ENCODE measurements around the gene CAMK4. TPM values are rescaled to one million over a fixed set of nuclear protein-coding genes. Genes with fewer than 3 reads are reported as not detected.

The CAMK4 gene
- total and polyA plus RNA-seq, 9 donors: 4.6 to 7.5 (median 6.3) TPM

DNA sequence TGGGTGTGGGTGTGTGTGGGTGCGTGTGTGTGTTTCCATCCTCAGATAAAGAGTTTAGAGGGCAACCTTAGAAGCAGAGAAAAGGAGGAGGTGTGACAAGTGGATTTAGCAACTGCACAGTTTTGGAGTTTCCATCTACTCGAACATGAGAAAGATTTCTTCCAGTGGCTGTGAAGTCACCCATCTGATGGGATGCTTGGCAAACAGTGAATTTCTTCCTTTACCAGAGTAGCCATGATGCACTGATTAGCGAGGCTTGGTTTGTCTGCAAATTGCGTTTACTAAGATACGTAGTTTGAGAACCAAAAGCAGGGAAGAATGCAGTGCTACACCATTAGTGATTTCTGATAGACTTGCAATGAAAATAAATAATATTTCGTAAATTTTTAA lies 288.9 kb downstream of the CAMK4 start:
- Histone ChIP-seq H3K4me3 (ENCODE audit: low read length) (peak overlapping the region; percentile 90), H3K27me3 (ENCODE audit: control insufficient read depth, insufficient read depth, low read length) (no peaks in the 10 kb centered on the region), H3K9me3 (replicated peaks; ENCODE audit: control insufficient read depth, low read depth, low read length) (no peaks in the 10 kb centered on the region), H3K4me1 (ENCODE audit: control insufficient read depth, insufficient read depth, low read length) (peaks cover 6% of the 10 kb centered on the region), H3K27ac (ENCODE audit: low read length) (peak overlapping the region; percentile 91), H3K36me3 (ENCODE audit: control insufficient read depth, insufficient read depth, low read length) (no peaks in the 10 kb centered on the region)
- no peak for DNase-seq
- 0% methylated on average over 2 of the region's 6 CpGs for WGBS (ENCODE audit: insufficient coverage)

DNA sequence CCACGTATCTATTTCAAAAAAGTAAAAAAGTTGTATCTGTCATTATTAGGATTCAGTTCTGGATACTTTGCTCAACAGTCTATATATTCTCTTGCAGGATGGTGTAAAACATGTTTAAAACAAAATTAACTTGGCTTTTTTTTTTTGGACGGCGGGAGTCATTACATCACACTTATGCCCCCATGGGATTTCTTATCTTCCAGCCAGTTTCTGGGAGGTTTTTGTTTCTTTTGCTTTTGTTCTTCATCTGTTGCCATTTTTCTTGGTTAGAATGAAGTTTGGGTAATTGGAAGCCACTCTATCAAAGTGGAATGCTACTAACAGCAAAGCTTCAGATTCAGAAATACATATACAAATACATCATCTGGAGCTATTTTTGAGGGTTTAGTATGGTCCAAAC lies 289.9 kb downstream of the CAMK4 start:
- Histone ChIP-seq H3K4me1 (ENCODE audit: control insufficient read depth, insufficient read depth, low read length) (peaks cover 6% of the 10 kb centered on the region), H3K9me3 (replicated peaks; ENCODE audit: control insufficient read depth, low read depth, low read length) (no peaks in the 10 kb centered on the region), H3K36me3 (ENCODE audit: control insufficient read depth, insufficient read depth, low read length) (no peaks in the 10 kb centered on the region), H3K27ac (ENCODE audit: low read length) (no peak overlapping the region), H3K4me3 (ENCODE audit: low read length) (no peak overlapping the region), H3K27me3 (ENCODE audit: control insufficient read depth, insufficient read depth, low read length) (no peaks in the 10 kb centered on the region)
- DNase-seq: peak; percentile 23
- no CpG with 5 or more reads among the region's 3 CpGs for WGBS (ENCODE audit: insufficient coverage)

DNA sequence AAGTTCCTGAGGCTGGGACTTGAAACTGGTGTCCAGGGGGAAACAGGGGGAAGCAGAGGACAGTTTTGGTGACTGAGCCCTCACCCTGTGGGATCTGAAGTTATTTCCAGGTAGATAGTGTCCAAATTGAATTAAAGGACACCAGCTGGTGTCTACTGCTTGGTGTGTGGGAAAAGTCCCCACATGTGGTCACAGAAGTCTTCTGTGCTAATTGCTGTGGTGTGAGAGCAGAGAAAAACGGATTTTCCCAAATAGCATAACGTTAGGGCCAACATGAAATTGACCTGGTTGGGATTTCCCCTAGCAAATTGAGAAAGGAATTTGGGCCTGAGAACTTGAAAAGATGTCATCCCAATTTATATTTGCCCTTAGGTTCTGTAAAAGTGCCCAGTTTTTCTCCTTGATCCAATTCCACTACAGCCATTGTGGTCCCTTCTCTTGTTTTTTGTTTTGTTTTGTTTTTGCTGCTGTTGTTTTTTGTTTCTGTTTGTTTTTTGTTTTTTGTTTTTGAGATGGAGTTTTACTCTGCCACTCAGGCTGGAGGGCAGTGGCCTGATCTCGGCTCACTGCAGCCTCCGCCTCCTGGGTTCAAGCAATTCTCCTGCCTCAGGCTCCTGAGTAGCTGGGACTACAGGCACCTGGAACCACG lies 293.8 kb downstream of the CAMK4 start:
- H3K9me3 ChIP-seq (replicated peaks; ENCODE audit: control insufficient read depth, low read depth, low read length): no peaks in the 10 kb centered on the region
- no peak for DNase-seq
- WGBS (ENCODE audit: insufficient coverage): no CpG with 5 or more reads among the region's 5 CpGs
- H3K4me1 ChIP-seq (ENCODE audit: control insufficient read depth, insufficient read depth, low read length): peaks cover 4% of the 10 kb centered on the region
- no peaks in the 10 kb centered on the region for H3K36me3 ChIP-seq (ENCODE audit: control insufficient read depth, insufficient read depth, low read length)
- H3K4me3 ChIP-seq (ENCODE audit: low read length): no peak overlapping the region
- H3K27me3 ChIP-seq (ENCODE audit: control insufficient read depth, insufficient read depth, low read length): no peaks in the 10 kb centered on the region
- no peak overlapping the region for H3K27ac ChIP-seq (ENCODE audit: low read length)

DNA sequence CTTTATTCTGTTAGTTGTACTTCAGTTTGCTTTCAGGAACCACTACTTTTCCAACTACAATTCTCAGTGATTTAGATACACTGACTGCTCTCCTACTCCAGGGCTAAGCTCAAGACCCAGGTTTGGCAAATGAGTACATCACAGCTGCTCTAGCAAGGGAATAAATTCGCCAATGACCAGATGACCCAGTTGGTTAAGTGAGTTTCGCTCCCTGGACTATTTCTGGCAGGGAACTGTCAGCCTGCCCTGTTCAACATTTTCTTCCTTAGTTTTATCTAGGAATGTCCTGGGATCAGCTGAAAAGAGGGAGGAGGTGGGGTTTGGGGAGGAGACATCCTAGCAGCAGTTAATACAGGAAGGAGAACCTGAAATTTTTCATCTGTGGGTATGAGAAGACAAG lies 294.6 kb downstream of the CAMK4 start:
- WGBS (ENCODE audit: insufficient coverage): no CpG with 5 or more reads among the region's 2 CpGs
- Histone ChIP-seq H3K9me3 (replicated peaks; ENCODE audit: control insufficient read depth, low read depth, low read length) (no peaks in the 10 kb centered on the region), H3K4me3 (ENCODE audit: low read length) (no peak overlapping the region), H3K4me1 (ENCODE audit: control insufficient read depth, insufficient read depth, low read length) (peaks cover under 1% of the 10 kb centered on the region), H3K27ac (ENCODE audit: low read length) (no peak overlapping the region), H3K36me3 (ENCODE audit: control insufficient read depth, insufficient read depth, low read length) (no peaks in the 10 kb centered on the region), H3K27me3 (ENCODE audit: control insufficient read depth, insufficient read depth, low read length) (no peaks in the 10 kb centered on the region)
- no peak for DNase-seq

DNA sequence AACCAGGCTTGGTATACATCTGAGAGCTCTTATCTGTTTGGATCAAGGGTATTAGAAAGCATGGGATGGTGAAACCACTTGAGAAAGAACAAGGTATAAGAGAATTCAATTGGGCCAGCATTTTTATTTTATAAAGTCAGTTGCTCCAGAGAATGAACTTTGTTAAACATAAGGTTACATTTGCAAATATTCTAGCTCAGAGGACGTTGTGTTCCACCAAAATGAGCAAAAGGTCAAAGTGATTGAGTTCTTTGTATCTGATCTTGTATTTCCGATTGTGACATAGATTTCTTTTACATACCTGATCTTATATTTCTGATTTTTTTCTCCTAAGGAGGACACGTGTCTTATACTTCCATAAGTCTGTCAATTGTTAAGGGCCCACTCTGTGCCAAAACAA lies 296.7 kb downstream of the CAMK4 start:
- no peaks in the 10 kb centered on the region for H3K9me3 ChIP-seq (replicated peaks; ENCODE audit: control insufficient read depth, low read depth, low read length)
- DNase-seq: no peak
- WGBS (ENCODE audit: insufficient coverage): no CpG with 5 or more reads among the region's 3 CpGs
- H3K27me3 ChIP-seq (ENCODE audit: control insufficient read depth, insufficient read depth, low read length): no peaks in the 10 kb centered on the region
- H3K4me3 ChIP-seq (ENCODE audit: low read length): no peak overlapping the region
- no peaks in the 10 kb centered on the region for H3K4me1 ChIP-seq (ENCODE audit: control insufficient read depth, insufficient read depth, low read length)
- H3K36me3 ChIP-seq (ENCODE audit: control insufficient read depth, insufficient read depth, low read length): no peaks in the 10 kb centered on the region
- H3K27ac ChIP-seq (ENCODE audit: low read length): no peak overlapping the region

DNA sequence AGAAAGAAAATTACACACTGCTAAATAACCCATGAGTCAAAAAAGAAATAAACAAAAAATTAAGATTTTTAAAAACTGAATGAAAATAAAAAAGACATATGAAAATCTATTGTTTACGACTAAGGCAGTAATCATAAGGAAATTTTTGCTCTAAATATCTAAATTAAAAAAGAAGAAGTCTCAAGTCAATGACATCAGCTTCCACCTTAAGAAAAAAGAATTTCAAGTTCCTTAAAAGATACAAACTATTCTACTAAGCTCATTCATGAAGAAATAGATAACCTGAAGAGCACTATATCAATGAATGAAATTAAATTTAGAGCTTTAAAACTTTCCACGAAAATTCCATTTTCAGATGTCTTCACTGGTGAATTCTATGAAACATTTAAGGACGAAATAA lies 303.9 kb downstream of the CAMK4 start:
- no peak for DNase-seq
- Histone ChIP-seq H3K4me1 (ENCODE audit: control insufficient read depth, insufficient read depth, low read length) (no peaks in the 10 kb centered on the region), H3K9me3 (replicated peaks; ENCODE audit: control insufficient read depth, low read depth, low read length) (no peaks in the 10 kb centered on the region), H3K36me3 (ENCODE audit: control insufficient read depth, insufficient read depth, low read length) (no peaks in the 10 kb centered on the region), H3K27ac (ENCODE audit: low read length) (no peak overlapping the region), H3K27me3 (ENCODE audit: control insufficient read depth, insufficient read depth, low read length) (no peaks in the 10 kb centered on the region), H3K4me3 (ENCODE audit: low read length) (no peak overlapping the region)
- WGBS (ENCODE audit: insufficient coverage): no CpG with 5 or more reads among the region's 3 CpGs

DNA sequence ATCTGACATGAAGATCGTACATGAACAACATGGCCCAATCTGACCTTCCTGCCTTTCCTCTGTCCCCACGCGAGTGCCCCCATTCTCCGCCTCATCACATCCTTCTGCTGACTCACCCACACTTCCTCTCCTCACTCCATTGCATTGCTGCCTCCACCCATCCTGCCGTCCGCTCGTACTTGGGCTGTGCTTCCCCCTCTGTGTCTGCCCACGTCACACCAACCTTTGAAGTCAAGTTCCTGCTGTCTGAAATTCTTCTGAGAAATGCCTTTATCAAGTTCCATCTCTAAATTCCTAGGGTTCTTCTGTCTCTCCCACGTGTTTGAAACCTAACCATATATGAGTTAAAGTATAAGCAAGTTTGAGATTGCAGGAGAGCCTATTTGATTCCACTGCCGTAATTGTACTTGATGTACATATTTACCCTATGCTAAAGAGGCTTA lies 306.1 kb downstream of the CAMK4 start:
- 43% methylated on average over 8 of the region's 10 CpGs for WGBS (ENCODE audit: insufficient coverage)
- H3K4me1 ChIP-seq (ENCODE audit: control insufficient read depth, insufficient read depth, low read length): no peaks in the 10 kb centered on the region
- no peaks in the 10 kb centered on the region for H3K27me3 ChIP-seq (ENCODE audit: control insufficient read depth, insufficient read depth, low read length)
- peak; percentile 64 for DNase-seq
- H3K4me3 ChIP-seq (ENCODE audit: low read length): no peak overlapping the region
- no peak overlapping the region for H3K27ac ChIP-seq (ENCODE audit: low read length)
- H3K36me3 ChIP-seq (ENCODE audit: control insufficient read depth, insufficient read depth, low read length): no peaks in the 10 kb centered on the region
- H3K9me3 ChIP-seq (replicated peaks; ENCODE audit: control insufficient read depth, low read depth, low read length): no peaks in the 10 kb centered on the region

DNA sequence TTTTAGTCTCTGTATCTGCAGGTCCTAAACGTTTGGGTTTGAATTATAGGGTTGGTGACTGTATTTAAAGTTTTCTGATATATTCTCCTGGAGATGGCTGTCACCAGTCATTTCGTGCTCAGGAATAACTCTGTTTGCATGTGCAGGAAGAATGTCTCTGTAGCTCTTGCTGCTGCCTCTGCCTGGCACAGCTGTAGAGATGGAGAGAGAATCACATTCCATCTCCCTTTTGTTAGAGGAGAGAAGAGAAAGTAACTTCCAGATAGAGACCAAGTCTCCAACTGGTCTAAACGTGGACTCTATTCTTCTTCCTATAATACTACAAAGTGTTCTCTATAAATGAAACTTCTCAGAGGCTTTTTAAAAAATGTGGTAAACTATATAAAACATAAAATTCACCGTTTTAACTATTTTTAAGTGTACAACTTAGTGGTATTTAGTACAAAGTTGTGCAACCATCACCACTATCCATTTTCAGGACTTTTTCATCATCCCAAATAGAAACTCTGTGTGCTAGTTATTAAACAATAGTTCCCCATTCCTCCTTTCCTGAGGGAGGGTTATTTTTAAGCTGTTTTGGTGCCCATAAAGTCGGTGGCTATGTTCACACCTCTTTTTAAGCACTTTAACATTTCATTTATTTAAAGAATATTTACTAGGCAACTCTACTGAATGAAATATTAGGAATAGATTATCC lies 308.9 kb downstream of the CAMK4 start:
- no peaks in the 10 kb centered on the region for H3K36me3 ChIP-seq (ENCODE audit: control insufficient read depth, insufficient read depth, low read length)
- no peaks in the 10 kb centered on the region for H3K9me3 ChIP-seq (replicated peaks; ENCODE audit: control insufficient read depth, low read depth, low read length)
- 40% methylated on average over 1 of the region's 5 CpGs for WGBS (ENCODE audit: insufficient coverage)
- no peaks in the 10 kb centered on the region for H3K27me3 ChIP-seq (ENCODE audit: control insufficient read depth, insufficient read depth, low read length)
- DNase-seq: no peak
- no peak overlapping the region for H3K4me3 ChIP-seq (ENCODE audit: low read length)
- H3K27ac ChIP-seq (ENCODE audit: low read length): no peak overlapping the region
- no peaks in the 10 kb centered on the region for H3K4me1 ChIP-seq (ENCODE audit: control insufficient read depth, insufficient read depth, low read length)

DNA sequence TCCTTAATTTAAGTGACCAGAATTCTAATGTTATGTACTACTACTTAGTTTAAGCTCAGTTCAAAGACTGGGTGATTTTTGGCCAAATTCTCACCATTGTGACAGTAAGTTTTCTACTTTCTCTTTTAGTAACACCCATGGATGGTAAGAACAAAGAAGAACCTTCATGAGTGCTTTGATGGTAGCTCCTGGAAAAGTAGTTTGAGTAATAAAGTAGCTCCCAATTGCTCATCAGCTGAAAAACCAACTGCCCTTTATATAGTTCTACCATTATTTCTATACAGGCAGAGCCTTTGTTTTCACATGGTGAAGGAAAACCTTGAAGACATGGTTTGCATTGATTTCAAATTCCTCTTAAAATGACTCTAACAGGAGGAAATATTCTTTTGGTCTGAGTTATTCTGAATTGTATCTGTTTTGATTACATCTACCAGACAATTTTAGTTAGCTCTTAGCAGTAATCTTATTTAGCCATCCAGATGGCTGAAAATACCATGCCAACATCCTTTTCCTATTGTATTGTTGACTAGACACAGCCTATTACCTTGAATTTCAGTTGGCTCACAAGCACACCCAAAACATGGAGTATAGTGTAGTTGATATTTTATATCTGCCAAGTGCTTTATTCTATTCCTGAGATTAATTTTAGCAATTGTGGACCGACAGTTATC lies 311.8 kb downstream of the CAMK4 start:
- Histone ChIP-seq H3K27ac (ENCODE audit: low read length) (peak overlapping the region; percentile 29), H3K9me3 (replicated peaks; ENCODE audit: control insufficient read depth, low read depth, low read length) (no peaks in the 10 kb centered on the region), H3K27me3 (ENCODE audit: control insufficient read depth, insufficient read depth, low read length) (no peaks in the 10 kb centered on the region), H3K4me1 (ENCODE audit: control insufficient read depth, insufficient read depth, low read length) (no peaks in the 10 kb centered on the region), H3K36me3 (ENCODE audit: control insufficient read depth, insufficient read depth, low read length) (no peaks in the 10 kb centered on the region), H3K4me3 (ENCODE audit: low read length) (no peak overlapping the region)
- DNase-seq: no peak
- no CpG with 5 or more reads among the region's 1 CpG for WGBS (ENCODE audit: insufficient coverage)

DNA sequence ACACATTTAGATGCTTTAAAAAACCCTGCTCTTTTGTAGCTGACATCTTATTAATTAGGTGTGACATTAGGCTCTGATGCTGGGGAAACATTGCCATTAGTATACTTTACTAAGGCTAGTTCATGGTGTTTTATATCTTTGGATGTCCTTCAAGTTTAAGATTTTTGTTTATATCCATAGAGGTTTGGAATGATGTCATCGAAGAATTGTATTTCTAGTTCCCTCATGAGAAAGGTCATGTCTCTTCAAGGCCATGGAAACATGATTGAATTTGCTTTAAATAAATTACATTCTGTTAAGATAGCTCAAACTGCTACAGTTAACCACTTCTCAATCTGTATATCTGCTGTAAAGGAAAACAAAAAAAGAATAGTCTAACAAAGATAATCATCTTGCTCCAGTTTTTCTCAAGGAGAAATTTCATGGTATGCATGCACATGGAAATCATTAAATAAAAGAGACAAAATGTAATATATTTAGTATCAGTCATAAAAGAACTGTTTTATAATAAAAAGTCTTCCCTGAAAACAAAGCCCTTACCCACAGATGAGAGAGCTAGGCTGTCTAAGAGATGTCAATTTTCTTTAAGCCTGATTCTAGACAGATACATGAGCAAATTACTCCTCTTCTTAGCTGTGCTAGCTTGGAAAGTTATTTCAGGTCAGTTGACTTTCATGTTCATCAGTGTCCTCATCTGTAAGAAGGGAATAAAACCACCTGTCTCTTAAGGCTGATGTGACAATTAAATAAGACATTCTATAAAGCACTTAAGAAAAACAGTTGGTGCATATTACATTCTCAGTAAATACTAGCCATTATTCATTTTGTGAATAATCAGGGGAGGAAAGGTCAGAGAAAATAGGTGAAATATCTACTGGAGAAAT lies 313.2 kb downstream of the CAMK4 start:
- H3K4me1 ChIP-seq (ENCODE audit: control insufficient read depth, insufficient read depth, low read length): no peaks in the 10 kb centered on the region
- H3K27me3 ChIP-seq (ENCODE audit: control insufficient read depth, insufficient read depth, low read length): no peaks in the 10 kb centered on the region
- no CpG with 5 or more reads among the region's 1 CpG for whole genome bisulfite sequencing (ENCODE audit: insufficient coverage)
- no peaks in the 10 kb centered on the region for H3K9me3 ChIP-seq (replicated peaks; ENCODE audit: control insufficient read depth, low read depth, low read length)
- H3K4me3 ChIP-seq (ENCODE audit: low read length): no peak overlapping the region
- H3K36me3 ChIP-seq (ENCODE audit: control insufficient read depth, insufficient read depth, low read length): no peaks in the 10 kb centered on the region
- peak overlapping the region; percentile 29 for H3K27ac ChIP-seq (ENCODE audit: low read length)
- DNase-seq: peak; percentile 91

All from muscle of leg (tissue), 11 donors.